Subcutaneous adipose tissue (tissue), 4 donors: Measurements from ENCODE around the gene TMEM184B. TPM values are rescaled to one million over a fixed set of nuclear protein-coding genes. Genes with fewer than 3 reads are reported as not detected.

Experiments
- CTCF ChIP-seq: fragments of 450-650 bp; IDR thresholded peaks from one replicate; pipeline ENCODE4 v1.5.1; 2016; ENCODE audit warnings: low read depth, mild to moderate bottlenecking, control low read depth, antibody characterized with exemption, moderate library complexity
- total RNA-seq, 4 donors: library from RNA; depleted of rRNA; stranded (reverse); fragments of >200 nt; gene quantifications; one replicate each; pipeline ENCODE4 v1.1.0, GENCODE V29; 2016

TMEM184B gene
- total RNA-seq, 4 donors from 2014 or later, result 23.6 to 105 (median 41.4) TPM

- no peak for TF ChIP-seq CTCF
Measured at GRCh38 chr22:38244106-38244505, 28.7 kb downstream of the TMEM184B start.

- no peak for TF ChIP-seq CTCF
Measured at GRCh38 chr22:38243007-38243765, 29.6 kb downstream of the TMEM184B start.

GRCh38 chr22:38240734-38241252 is 32.0 kb downstream of the TMEM184B start:
- no peak for TF ChIP-seq CTCF

- no peak for TF ChIP-seq CTCF
Measured at GRCh38 chr22:38239101-38239761, 33.6 kb downstream of the TMEM184B start.

GRCh38 chr22:38238519-38239071 is 34.2 kb downstream of the TMEM184B start:
- no peak for TF ChIP-seq CTCF

GRCh38 chr22:38236786-38237185 is 36.0 kb downstream of the TMEM184B start:
- no peak for TF ChIP-seq CTCF

- no peak for TF ChIP-seq CTCF
Measured at GRCh38 chr22:38235240-38235850, 37.5 kb downstream of the TMEM184B start.
